Measurements from ENCODE around the gene CCDC85C. TPM values are rescaled to one million over a fixed set of nuclear protein-coding genes. Genes with fewer than 3 reads are reported as not detected.
A peak's percentile ranks its signal among the peaks of the same experiment; 100 is the strongest.

The CCDC85C gene
- total RNA-seq, 1 donor from 2014 or later: 7.0 TPM

DNA sequence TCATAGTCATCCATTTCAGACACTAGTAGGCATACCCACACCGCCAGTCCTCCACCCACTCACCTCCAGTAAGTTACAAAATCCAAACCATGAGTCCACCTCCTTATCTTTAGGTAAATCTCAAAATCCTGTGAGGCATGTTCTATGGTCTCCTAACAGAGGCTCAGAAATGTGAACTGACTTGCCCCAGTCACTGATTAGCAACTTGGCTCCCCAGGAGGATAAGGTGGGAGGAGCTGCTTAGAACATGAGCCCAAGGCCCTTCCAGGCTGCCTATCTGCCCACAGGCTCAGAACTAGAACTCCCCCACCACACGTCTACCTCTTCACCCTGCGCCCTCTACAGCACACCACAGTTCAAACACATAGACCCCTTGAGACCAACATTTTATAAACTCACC, 143.2 kb downstream of the CCDC85C start:
- Mint-ChIP-seq H3K9me3 (ENCODE audit: low read depth) (no peaks in the 10 kb centered on the region), H3K4me3 (ENCODE audit: unreplicated experiment) (no peak overlapping the region), H3K27me3 (ENCODE audit: low read depth) (no peaks in the 10 kb centered on the region), H3K36me3 (ENCODE audit: low read depth) (peaks cover 30% of the 10 kb centered on the region), H3K27ac (ENCODE audit: unreplicated experiment) (no peak overlapping the region), H3K4me1 (ENCODE audit: low read depth) (peaks cover 10% of the 10 kb centered on the region)
- no peak for DNase-seq (ENCODE audit: low spot score)
- no peak for TF ChIP-seq CTCF (IDR thresholded peaks at IDR 0.05)

DNA sequence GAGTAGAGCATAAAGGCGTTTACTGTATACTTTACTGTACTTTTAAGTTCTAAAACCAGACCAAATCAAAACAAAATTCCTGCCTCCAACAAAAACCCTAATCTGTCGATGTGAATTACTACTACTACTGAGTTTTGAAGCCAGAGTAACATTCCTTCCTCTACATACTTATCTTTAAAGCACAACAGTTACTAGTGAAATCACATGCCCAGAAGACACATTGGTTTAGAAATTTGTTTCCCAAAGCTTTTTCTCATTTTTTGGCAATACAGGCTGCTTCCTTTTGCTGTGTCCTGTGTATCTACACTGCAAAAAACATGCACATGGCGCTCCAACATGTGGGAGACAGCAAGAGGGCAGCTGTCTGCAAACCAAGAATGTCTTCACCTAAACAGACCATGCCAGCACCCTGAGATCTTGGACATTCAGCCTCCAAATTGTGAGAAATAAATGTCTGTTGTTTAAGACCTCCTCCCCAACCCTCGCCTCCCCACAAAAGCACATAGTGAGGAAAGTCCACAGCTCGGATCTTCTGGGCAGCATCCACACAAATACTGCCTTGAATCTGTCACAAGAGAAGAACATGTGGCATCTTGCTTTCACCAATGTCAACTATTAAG, 144.4 kb downstream of the CCDC85C start:
- Mint-ChIP-seq H3K36me3 (ENCODE audit: low read depth) (peaks cover 30% of the 10 kb centered on the region), H3K27ac (ENCODE audit: unreplicated experiment) (no peak overlapping the region), H3K27me3 (ENCODE audit: low read depth) (no peaks in the 10 kb centered on the region), H3K4me1 (ENCODE audit: low read depth) (peaks cover 16% of the 10 kb centered on the region), H3K4me3 (ENCODE audit: unreplicated experiment) (no peak overlapping the region), H3K9me3 (ENCODE audit: low read depth) (no peaks in the 10 kb centered on the region)
- TF ChIP-seq CTCF (IDR thresholded peaks at IDR 0.05): no peak
- DNase-seq (ENCODE audit: low spot score): no peak

- peaks cover 19% of the 10 kb centered on the region for H3K36me3 Mint-ChIP-seq (ENCODE audit: low read depth)
- DNase-seq (ENCODE audit: low spot score): no peak
Observed at GRCh38 chr14:99454246-99454645, 149.8 kb downstream of the CCDC85C start.

DNA sequence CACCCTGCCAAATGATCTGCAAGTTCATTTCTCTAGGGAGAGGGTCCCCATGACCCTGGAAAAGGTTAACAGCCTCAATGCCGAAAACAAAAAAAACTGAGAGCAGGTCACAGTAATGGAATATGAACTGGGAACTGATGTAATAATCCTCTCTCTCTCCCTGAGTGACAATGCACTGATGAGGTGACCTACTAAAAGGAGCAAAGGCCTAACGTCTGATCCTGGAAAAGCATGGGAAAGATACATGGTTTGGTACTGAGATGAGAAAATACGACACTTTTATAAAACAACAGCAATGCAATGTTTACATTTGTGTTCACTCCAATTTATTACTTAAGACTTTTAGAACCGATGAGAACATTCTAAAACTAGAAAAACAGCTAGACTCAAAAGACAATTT, 151.0 kb downstream of the CCDC85C start:
- Mint-ChIP-seq H3K4me1 (ENCODE audit: low read depth) (peaks cover 13% of the 10 kb centered on the region), H3K27me3 (ENCODE audit: low read depth) (no peaks in the 10 kb centered on the region), H3K9me3 (ENCODE audit: low read depth) (no peaks in the 10 kb centered on the region), H3K36me3 (ENCODE audit: low read depth) (peaks cover 15% of the 10 kb centered on the region), H3K4me3 (ENCODE audit: unreplicated experiment) (no peak overlapping the region), H3K27ac (ENCODE audit: unreplicated experiment) (no peak overlapping the region)
- TF ChIP-seq CTCF (IDR thresholded peaks at IDR 0.05): no peak
- no peak for DNase-seq (ENCODE audit: low spot score)

More at GRCh38 chr14:99454246-99454645, 149.8 kb downstream of the CCDC85C start:
- Mint-ChIP-seq H3K27me3 (ENCODE audit: low read depth) (no peaks in the 10 kb centered on the region), H3K4me1 (ENCODE audit: low read depth) (peaks cover 13% of the 10 kb centered on the region), H3K4me3 (ENCODE audit: unreplicated experiment) (no peak overlapping the region), H3K27ac (ENCODE audit: unreplicated experiment) (peak overlapping the region; percentile 63), H3K9me3 (ENCODE audit: low read depth) (no peaks in the 10 kb centered on the region)
- TF ChIP-seq CTCF (IDR thresholded peaks at IDR 0.05): no peak

DNA sequence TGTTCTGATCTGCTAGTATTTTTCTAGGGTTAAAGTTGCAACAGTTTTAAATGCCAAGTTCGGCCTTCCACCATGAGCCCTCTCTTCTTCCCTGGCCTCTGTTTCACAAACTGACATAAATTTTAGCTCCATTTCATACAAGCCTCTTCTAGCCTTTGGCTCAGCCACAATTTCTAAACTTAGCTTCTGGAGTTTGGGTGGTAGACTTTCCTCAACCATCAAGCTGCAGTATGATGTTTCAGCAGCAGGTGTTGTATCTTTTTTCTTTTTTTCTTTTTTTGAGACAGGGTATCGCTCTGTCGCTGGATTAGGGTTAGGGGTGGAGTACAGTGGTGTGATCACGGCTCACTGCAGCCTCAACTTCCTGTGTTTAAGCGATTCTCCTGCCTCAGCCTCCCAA, 152.8 kb downstream of the CCDC85C start:
- H3K27ac Mint-ChIP-seq (ENCODE audit: unreplicated experiment): no peak overlapping the region
- DNase-seq (ENCODE audit: low spot score): no peak
- peaks cover 13% of the 10 kb centered on the region for H3K4me1 Mint-ChIP-seq (ENCODE audit: low read depth)
- no peaks in the 10 kb centered on the region for H3K9me3 Mint-ChIP-seq (ENCODE audit: low read depth)
- no peaks in the 10 kb centered on the region for H3K27me3 Mint-ChIP-seq (ENCODE audit: low read depth)
- H3K36me3 Mint-ChIP-seq (ENCODE audit: low read depth): peaks cover 13% of the 10 kb centered on the region
- H3K4me3 Mint-ChIP-seq (ENCODE audit: unreplicated experiment): no peak overlapping the region
- no peak for TF ChIP-seq CTCF (IDR thresholded peaks at IDR 0.05)

All from chondrocyte (in vitro differentiated cells).